Calu3 (cell line): ENCODE data around the gene SYP. TPM values are rescaled to one million over a fixed set of nuclear protein-coding genes. Genes with fewer than 3 reads are reported as not detected.
A peak's percentile ranks its signal among the peaks of the same experiment; 100 is the strongest.

ENCODE experiments used
- BruUV-seq: library from RNA; stranded (reverse); fragments of 400-500 nt; replicated peaks from 2 replicates; lab custom pipeline; 2021; lab: Mats Ljungman, UMichigan
- CTCF ChIA-PET: fragments of 300-600 bp; sonication (Branson Sonifier 250); formaldehyde crosslinking; loops from one replicate; lab custom pipeline; 2022; ENCODE audit warnings: antibody characterized with exemption; lab: Charles Lee
- DNase-seq: peaks from one replicate; pipeline ENCODE4 v3.0.0; 2022
- H3K27ac Mint-ChIP-seq: one replicate; pipeline ENCODE4 v1.8.0; 2022; ENCODE audit warnings: mixed read lengths; ENCODE audit not compliant: unreplicated experiment
- H3K27me3 Mint-ChIP-seq: one replicate; pipeline ENCODE4 v1.8.0; 2022; ENCODE audit warnings: mixed read lengths; ENCODE audit not compliant: unreplicated experiment
- H3K36me3 Mint-ChIP-seq: one replicate; pipeline ENCODE4 v1.8.0; 2022; ENCODE audit warnings: mild to moderate bottlenecking, moderate library complexity, mixed read lengths; ENCODE audit not compliant: insufficient read depth, unreplicated experiment
- H3K4me1 Mint-ChIP-seq: one replicate; pipeline ENCODE4 v1.8.0; 2022; ENCODE audit warnings: mild to moderate bottlenecking, low read depth, mixed read lengths; ENCODE audit not compliant: unreplicated experiment
- H3K4me3 Mint-ChIP-seq: one replicate; pipeline ENCODE4 v1.8.0; 2022; ENCODE audit warnings: mild to moderate bottlenecking, low read depth, moderate library complexity, mixed read lengths; ENCODE audit not compliant: unreplicated experiment
- H3K9me3 Mint-ChIP-seq: one replicate; pipeline ENCODE4 v1.8.0; 2022; ENCODE audit warnings: low read depth, mixed read lengths; ENCODE audit not compliant: unreplicated experiment
- CTCF ChIP-seq: fragments of 200-600 bp; IDR thresholded peaks from one replicate; pipeline ENCODE4 v1.8.0; 2022; ENCODE audit warnings: antibody characterized with exemption; ENCODE audit not compliant: unreplicated experiment
- intact Hi-C: fragments of 100-400 bp; cut with micrococcal nuclease; formaldehyde crosslinking; loops from one replicate; pipeline ENCODE4 v1.10.0; 2022; ENCODE audit not compliant: unreplicated experiment
- total RNA-seq: library from RNA; stranded (reverse); gene quantifications from 2 replicates; pipeline ENCODE4 v1.2.3, GENCODE V29; 2022

SYP gene
- total RNA-seq, 1 experiment from 2014 or later = 2.7 TPM

GRCh38 chrX:49160908-49161307, 39.1 kb downstream of the SYP start:
- CTCF ChIA-PET = interaction anchor here (0.6 kb wide), 1 partner anchor 61 kb away, joined by 3 read pairs; no protein-coding TSS in a partner anchor
- Mint-ChIP-seq H3K4me1 (peaks cover 26% of the 10 kb centered on the region), H3K27me3 (no peaks in the 10 kb centered on the region), H3K9me3 (no peaks in the 10 kb centered on the region), H3K4me3 (no peak overlapping the region), H3K27ac (no peak overlapping the region), H3K36me3 (peaks cover 33% of the 10 kb centered on the region)
- no peak for DNase-seq
- no peak for TF ChIP-seq CTCF
- intact Hi-C loops = no loop called here
- no TSS peak for BruUV-seq

- CTCF ChIA-PET = no interaction called here
- no peak for TF ChIP-seq CTCF
- BruUV-seq = no TSS peak
- H3K4me1 Mint-ChIP-seq = peaks cover 27% of the 10 kb centered on the region
- no peaks in the 10 kb centered on the region for H3K27me3 Mint-ChIP-seq
- H3K27ac Mint-ChIP-seq = no peak overlapping the region
- intact Hi-C loops = no loop called here
- DNase-seq = no peak
- no peaks in the 10 kb centered on the region for H3K9me3 Mint-ChIP-seq
- H3K4me3 Mint-ChIP-seq = no peak overlapping the region
- H3K36me3 Mint-ChIP-seq = peaks cover 12% of the 10 kb centered on the region
Measured at GRCh38 chrX:49157194-49157593, 42.8 kb downstream of the SYP start.

GRCh38 chrX:49155900-49156837, 43.8 kb downstream of the SYP start:
- H3K36me3 Mint-ChIP-seq = peaks cover 12% of the 10 kb centered on the region
- BruUV-seq = no TSS peak

More at GRCh38 chrX:49155900-49156837, 43.8 kb downstream of the SYP start:
- peaks cover under 1% of the 10 kb centered on the region for H3K9me3 Mint-ChIP-seq
- H3K27ac Mint-ChIP-seq = peak overlapping the region; percentile 96
- CTCF ChIA-PET = interaction anchor here (0.6 to 1.6 kb wide), 7 partner anchors 11 to 197 kb away, joined by 3 to 12 read pairs (median 3); no protein-coding TSS in a partner anchor
- peak overlapping the region; percentile 89 for H3K4me3 Mint-ChIP-seq
- intact Hi-C loops = no loop called here
- no peaks in the 10 kb centered on the region for H3K27me3 Mint-ChIP-seq
- peak; percentile 87 for DNase-seq
- TF ChIP-seq CTCF = peak; percentile 47
- H3K4me1 Mint-ChIP-seq = peaks cover 27% of the 10 kb centered on the region
